ENCODE measurements around the gene CDH23. TPM values are rescaled to one million over a fixed set of nuclear protein-coding genes. Genes with fewer than 3 reads are reported as not detected.
A peak's percentile ranks its signal among the peaks of the same experiment; 100 is the strongest.

CDH23 gene
- total RNA-seq, 1 experiment from 2014 or later = not detected

DNA sequence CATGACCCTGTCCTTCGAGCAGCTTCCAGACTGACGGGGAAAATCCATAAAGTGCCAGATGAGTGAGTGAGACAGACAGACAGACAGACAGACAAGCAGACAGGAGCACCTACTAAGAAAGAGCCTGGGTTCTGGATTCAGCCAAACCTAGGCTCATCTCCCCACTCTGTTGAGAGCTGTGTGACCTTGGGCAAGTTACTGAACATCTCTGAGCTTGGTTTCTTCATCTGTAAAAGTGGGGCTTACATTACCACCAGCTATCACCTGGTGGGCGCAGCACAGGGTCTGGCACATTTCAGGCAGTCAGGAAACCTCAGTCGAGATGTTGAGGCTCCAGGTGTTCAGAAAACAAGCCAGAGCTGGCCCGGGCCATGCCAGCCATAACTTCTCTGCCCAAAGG, 285.3 kb downstream of the CDH23 start:
- TF ChIP-seq, protein P1, sequence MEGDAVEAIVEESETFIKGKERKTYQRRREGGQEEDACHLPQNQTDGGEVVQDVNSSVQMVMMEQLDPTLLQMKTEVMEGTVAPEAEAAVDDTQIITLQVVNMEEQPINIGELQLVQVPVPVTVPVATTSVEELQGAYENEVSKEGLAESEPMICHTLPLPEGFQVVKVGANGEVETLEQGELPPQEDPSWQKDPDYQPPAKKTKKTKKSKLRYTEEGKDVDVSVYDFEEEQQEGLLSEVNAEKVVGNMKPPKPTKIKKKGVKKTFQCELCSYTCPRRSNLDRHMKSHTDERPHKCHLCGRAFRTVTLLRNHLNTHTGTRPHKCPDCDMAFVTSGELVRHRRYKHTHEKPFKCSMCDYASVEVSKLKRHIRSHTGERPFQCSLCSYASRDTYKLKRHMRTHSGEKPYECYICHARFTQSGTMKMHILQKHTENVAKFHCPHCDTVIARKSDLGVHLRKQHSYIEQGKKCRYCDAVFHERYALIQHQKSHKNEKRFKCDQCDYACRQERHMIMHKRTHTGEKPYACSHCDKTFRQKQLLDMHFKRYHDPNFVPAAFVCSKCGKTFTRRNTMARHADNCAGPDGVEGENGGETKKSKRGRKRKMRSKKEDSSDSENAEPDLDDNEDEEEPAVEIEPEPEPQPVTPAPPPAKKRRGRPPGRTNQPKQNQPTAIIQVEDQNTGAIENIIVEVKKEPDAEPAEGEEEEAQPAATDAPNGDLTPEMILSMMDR (conservative IDR thresholded peaks at IDR 0.05; ENCODE audit: low read depth, low read length) = no peak
- TF ChIP-seq EZH2phosphoT487 (IDR thresholded peaks at IDR 0.05; ENCODE audit: borderline replicate concordance, low read length) (no peak), EZH2 (IDR thresholded peaks at IDR 0.05; ENCODE audit: low read length, unreplicated experiment) (no peak)
- H3K4me2 ChIP-seq (ENCODE audit: low read length) = no peak overlapping the region
- no peaks in the 10 kb centered on the region for H4K20me1 ChIP-seq (ENCODE audit: low read length)
- no peak for DNase-seq
- no peaks in the 10 kb centered on the region for H3F3A ChIP-seq (ENCODE audit: low read length, unreplicated experiment)
- POLR2A ChIA-PET (ENCODE audit: unreplicated experiment) = no interaction called here
- intact Hi-C loops (cut with micrococcal nuclease) = no loop called here
- H3K79me2 ChIP-seq (ENCODE audit: low read length) = no peaks in the 10 kb centered on the region
- CTCF ChIA-PET = no interaction called here
- no peak overlapping the region for H3K4me3 ChIP-seq (ENCODE audit: low read length)
- peaks cover 17% of the 10 kb centered on the region for H3K27me3 ChIP-seq (ENCODE audit: low read length)
- ATAC-seq = no peak
- H3K36me3 ChIP-seq (ENCODE audit: low read depth, low read length) = no peaks in the 10 kb centered on the region
- H2AFZ ChIP-seq (ENCODE audit: low read length) = no peak overlapping the region
- H3K9me2 ChIP-seq (replicated peaks; ENCODE audit: low read length) = no peaks in the 10 kb centered on the region
- no peaks in the 10 kb centered on the region for H3K4me1 ChIP-seq (ENCODE audit: insufficient read depth, low read length)
- H3K9me3 ChIP-seq (ENCODE audit: low read length) = no peaks in the 10 kb centered on the region
- no TSS peak for BruUV-seq (replicated peaks)
- no peak overlapping the region for H3K9ac ChIP-seq (ENCODE audit: low read length)
- H3K27ac ChIP-seq (ENCODE audit: low read length) = no peak overlapping the region

DNA sequence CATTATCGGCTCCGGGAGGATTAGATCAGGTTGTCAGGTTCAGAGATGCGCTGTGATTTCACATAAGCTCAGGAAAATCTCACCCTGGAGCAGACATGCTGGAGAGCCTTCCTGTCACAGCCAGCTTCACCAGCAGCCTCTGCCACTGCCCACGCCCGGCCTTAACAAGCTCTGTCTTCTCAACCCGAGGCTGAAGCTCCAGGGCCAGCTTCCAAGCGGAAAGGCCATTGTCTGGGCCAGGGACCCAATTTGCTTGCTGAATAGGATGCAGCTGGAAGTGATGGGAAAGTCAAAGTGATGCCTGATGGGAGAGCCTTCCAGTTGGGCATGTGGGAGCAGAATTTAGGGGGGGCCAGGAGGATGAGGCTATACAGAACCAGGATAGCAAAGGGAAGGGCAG, 286.6 kb downstream of the CDH23 start:
- Histone ChIP-seq H3K4me2 (ENCODE audit: low read length) (no peak overlapping the region), H3K9me3 (ENCODE audit: low read length) (no peaks in the 10 kb centered on the region), H3K9ac (ENCODE audit: low read length) (no peak overlapping the region), H2AFZ (ENCODE audit: low read length) (no peak overlapping the region), H3K27me3 (ENCODE audit: low read length) (peaks cover 5% of the 10 kb centered on the region), H3K9me2 (replicated peaks; ENCODE audit: low read length) (no peaks in the 10 kb centered on the region), H3K79me2 (ENCODE audit: low read length) (no peaks in the 10 kb centered on the region), H3F3A (ENCODE audit: low read length, unreplicated experiment) (no peaks in the 10 kb centered on the region), H4K20me1 (ENCODE audit: low read length) (no peaks in the 10 kb centered on the region), H3K36me3 (ENCODE audit: low read depth, low read length) (no peaks in the 10 kb centered on the region), H3K27ac (ENCODE audit: low read length) (no peak overlapping the region), H3K4me3 (ENCODE audit: low read length) (no peak overlapping the region), H3K4me1 (ENCODE audit: insufficient read depth, low read length) (no peaks in the 10 kb centered on the region)
- DNase-seq (no peak), ATAC-seq (no peak)
- POLR2A ChIA-PET (ENCODE audit: unreplicated experiment) = no interaction called here
- CTCF ChIA-PET = interaction anchor here (0.9 kb wide), 1 partner anchor 587 kb away, joined by 3 read pairs; no protein-coding TSS in a partner anchor
- intact Hi-C loops (cut with micrococcal nuclease) = no loop called here
- BruUV-seq (replicated peaks) = no TSS peak
- TF ChIP-seq EZH2phosphoT487 (IDR thresholded peaks at IDR 0.05; ENCODE audit: borderline replicate concordance, low read length) (no peak), EZH2 (IDR thresholded peaks at IDR 0.05; ENCODE audit: low read length, unreplicated experiment) (no peak)
- TF ChIP-seq, protein P1 (conservative IDR thresholded peaks at IDR 0.05; ENCODE audit: low read depth, low read length) = no peak

DNA sequence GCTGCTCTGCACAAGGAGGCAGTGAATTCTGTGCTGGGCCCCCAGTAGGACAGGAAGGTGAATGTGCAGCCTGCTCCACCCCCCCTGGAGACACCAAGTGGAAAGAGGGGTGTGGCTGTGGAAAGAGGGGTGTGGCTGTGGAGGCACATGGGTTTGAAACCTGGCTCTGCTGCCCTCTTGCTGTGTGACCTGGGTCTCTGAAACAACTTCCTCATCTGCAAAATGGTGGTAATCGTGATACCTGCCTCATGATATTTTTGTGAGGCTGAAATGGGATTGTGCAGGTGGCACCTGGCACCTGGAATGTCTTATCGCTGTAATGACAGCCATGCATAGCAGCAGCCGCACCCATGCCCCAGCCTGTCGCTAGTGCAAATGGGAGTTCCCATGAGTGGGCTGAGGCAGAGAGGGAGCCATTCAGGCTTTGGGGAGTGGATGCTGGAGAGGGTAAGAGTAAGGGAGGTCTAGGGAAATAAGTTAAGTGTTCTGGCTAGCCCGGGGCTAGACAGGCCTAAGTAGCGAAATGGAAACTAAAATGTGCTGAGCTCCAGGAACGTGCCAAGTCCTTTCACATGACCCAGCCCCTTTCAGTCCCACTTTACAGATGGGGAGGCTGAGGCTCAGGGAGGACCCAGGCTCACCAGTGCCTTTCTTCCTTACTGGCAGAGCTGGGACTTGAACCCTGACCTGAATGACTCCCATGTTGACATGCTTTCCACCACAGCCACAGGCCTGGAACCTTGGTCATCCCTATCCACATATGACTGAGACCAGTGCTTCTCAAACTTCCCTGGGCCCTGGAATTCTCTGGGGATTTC, 287.8 kb downstream of the CDH23 start:
- H4K20me1 ChIP-seq (ENCODE audit: low read length) = no peaks in the 10 kb centered on the region
- ATAC-seq (no peak), DNase-seq (peak; percentile 15)
- no peaks in the 10 kb centered on the region; the same call in 1 of the 2 replicates for H3K27me3 ChIP-seq (ENCODE audit: low read length)
- no peak overlapping the region for H3K4me3 ChIP-seq (ENCODE audit: low read length)
- no peak overlapping the region for H3K27ac ChIP-seq (ENCODE audit: low read length)
- no peaks in the 10 kb centered on the region for H3K36me3 ChIP-seq (ENCODE audit: low read depth, low read length)
- no peaks in the 10 kb centered on the region for H3F3A ChIP-seq (ENCODE audit: low read length, unreplicated experiment)
- no peaks in the 10 kb centered on the region for H3K79me2 ChIP-seq (ENCODE audit: low read length)
- ChIA-PET CTCF (no interaction called here), POLR2A (ENCODE audit: unreplicated experiment) (no interaction called here)
- TF ChIP-seq EZH2 (IDR thresholded peaks at IDR 0.05; ENCODE audit: low read length, unreplicated experiment) = no peak
- no peak for TF ChIP-seq EZH2phosphoT487 (IDR thresholded peaks at IDR 0.05; ENCODE audit: borderline replicate concordance, low read length)
- TF ChIP-seq, protein P1 (conservative IDR thresholded peaks at IDR 0.05; ENCODE audit: low read depth, low read length) = peak; percentile 18; the same call in 1 of the 2 replicates
- H3K9ac ChIP-seq (ENCODE audit: low read length) = no peak overlapping the region
- H3K9me2 ChIP-seq (replicated peaks; ENCODE audit: low read length) = no peaks in the 10 kb centered on the region
- intact Hi-C loops (cut with micrococcal nuclease) = no loop called here
- H3K9me3 ChIP-seq (ENCODE audit: low read length) = no peaks in the 10 kb centered on the region
- no peak overlapping the region for H2AFZ ChIP-seq (ENCODE audit: low read length)
- no TSS peak for BruUV-seq (replicated peaks)
- no peaks in the 10 kb centered on the region for H3K4me1 ChIP-seq (ENCODE audit: insufficient read depth, low read length)
- no peak overlapping the region for H3K4me2 ChIP-seq (ENCODE audit: low read length)
